HEK293 (cell line): ENCODE data around the gene NCAPD3.
A peak's percentile ranks its signal among the peaks of the same experiment; 100 is the strongest.

Experiments used
- CTCF ChIA-PET: fragments of 350-600 bp; formaldehyde crosslinking; extraction: SDS; loops from one replicate; lab custom pipeline; 2021; ENCODE audit warnings: antibody characterized with exemption; lab: Yijun Ruan, JAX
- POLR2A ChIA-PET: fragments of 300-600 bp; formaldehyde crosslinking; extraction: SDS; loops from one replicate; lab custom pipeline; 2020; ENCODE audit warnings: antibody characterized with exemption, inconsistent platforms; lab: Yijun Ruan, JAX
- H3K27ac ChIP-seq: fragments of 200-500 bp; sonication (Bioruptor generic); 2 replicates; pipeline ENCODE4 v1.5.1; 2014; ENCODE audit warnings: low read depth, low read length, control low read depth, inconsistent platforms; ENCODE audit errors: extremely low read depth
- H3K36me3 ChIP-seq, 2 experiments: fragments of 200-500 bp in 1 of 2; sonication (Bioruptor generic) in 1 of 2; 1 replicate in 1 of 2; 2 replicates in 1 of 2; pipeline ENCODE4 v1.5.1; 2014 to 2017; ENCODE audit warnings: inconsistent platforms in 2 of 2, low read length in 2 of 2; ENCODE audit not compliant: control insufficient read depth in 2 of 2, insufficient read depth in 1 of 2
- H3K4me1 ChIP-seq: fragments of 200-500 bp; sonication (Bioruptor generic); 2 replicates; pipeline ENCODE4 v1.5.1; 2014; ENCODE audit warnings: mild to moderate bottlenecking, low read length, inconsistent platforms; ENCODE audit not compliant: control insufficient read depth, insufficient read depth
- H3K4me3 ChIP-seq: 2 replicates; pipeline ENCODE4 v1.5.1; 2011; ENCODE audit warnings: low read depth, mild to moderate bottlenecking, control low read depth, low read length, moderate library complexity
- H3K9me3 ChIP-seq: fragments of 200-500 bp; sonication (Bioruptor generic); 2 replicates; pipeline ENCODE4 v1.5.1; 2014; ENCODE audit warnings: low read depth, low read length, inconsistent platforms; ENCODE audit not compliant: control insufficient read depth, insufficient read depth
- KLF1 ChIP-seq: fragments of 450-650 bp; formaldehyde crosslinking; IDR thresholded peaks from 2 replicates; pipeline ENCODE4 v1.5.1; 2016; ENCODE audit warnings: missing biosample characterization, missing genetic modification characterization
- WT1 ChIP-seq: fragments of 450-650 bp; formaldehyde crosslinking; IDR thresholded peaks from 2 replicates; pipeline ENCODE4 v1.5.1; 2016; ENCODE audit warnings: missing biosample characterization, missing genetic modification characterization
- ZNF121 ChIP-seq: fragments of 450-650 bp; formaldehyde crosslinking; IDR thresholded peaks from 2 replicates; pipeline ENCODE4 v1.5.1; 2016; ENCODE audit warnings: missing biosample characterization, missing genetic modification characterization
- ZNF16 ChIP-seq: fragments of 450-650 bp; formaldehyde crosslinking; IDR thresholded peaks from 2 replicates; pipeline ENCODE4 v1.5.1; 2016; ENCODE audit warnings: low read depth, missing biosample characterization, missing genetic modification characterization
- ZNF214 ChIP-seq: fragments of 450-650 bp; formaldehyde crosslinking; IDR thresholded peaks from 2 replicates; pipeline ENCODE4 v1.5.1; 2017; ENCODE audit warnings: missing biosample characterization, mild to moderate bottlenecking, missing genetic modification characterization, borderline replicate concordance
- ZNF645 ChIP-seq: fragments of 450-650 bp; formaldehyde crosslinking; IDR thresholded peaks from 2 replicates; pipeline ENCODE4; 2016; ENCODE audit warnings: missing biosample characterization, missing genetic modification characterization
- ZNF768 ChIP-seq: fragments of 450-650 bp; formaldehyde crosslinking; IDR thresholded peaks from 2 replicates; pipeline ENCODE4 v1.5.1; 2018; ENCODE audit warnings: missing biosample characterization, mild to moderate bottlenecking, missing genetic modification characterization
- ZNF776 ChIP-seq: fragments of 450-650 bp; formaldehyde crosslinking; IDR thresholded peaks from 2 replicates; pipeline ENCODE4 v1.5.0; 2017; ENCODE audit warnings: missing biosample characterization, missing genetic modification characterization, borderline replicate concordance
- TF ChIP-seq, protein P1 (sequence below): fragments of 450-650 bp; formaldehyde crosslinking; IDR thresholded peaks from 2 replicates; pipeline ENCODE4 v1.5.0; 2017; ENCODE audit warnings: missing biosample characterization, missing genetic modification characterization, borderline replicate concordance
- TF ChIP-seq, protein P2 (sequence below): fragments of 450-650 bp; formaldehyde crosslinking; IDR thresholded peaks from 2 replicates; pipeline ENCODE4 v1.5.1; 2016; ENCODE audit warnings: missing biosample characterization, missing genetic modification characterization
- TF ChIP-seq, protein P3 (sequence below): fragments of 450-650 bp; formaldehyde crosslinking; IDR thresholded peaks from 2 replicates; pipeline ENCODE4 v1.5.1; 2016; ENCODE audit warnings: missing biosample characterization, missing genetic modification characterization
- TF ChIP-seq, protein P4 (sequence below): fragments of 450-650 bp; formaldehyde crosslinking; IDR thresholded peaks from 2 replicates; pipeline ENCODE4 v1.5.1; 2016; ENCODE audit warnings: missing biosample characterization, missing genetic modification characterization

The NCAPD3 gene

DNA sequence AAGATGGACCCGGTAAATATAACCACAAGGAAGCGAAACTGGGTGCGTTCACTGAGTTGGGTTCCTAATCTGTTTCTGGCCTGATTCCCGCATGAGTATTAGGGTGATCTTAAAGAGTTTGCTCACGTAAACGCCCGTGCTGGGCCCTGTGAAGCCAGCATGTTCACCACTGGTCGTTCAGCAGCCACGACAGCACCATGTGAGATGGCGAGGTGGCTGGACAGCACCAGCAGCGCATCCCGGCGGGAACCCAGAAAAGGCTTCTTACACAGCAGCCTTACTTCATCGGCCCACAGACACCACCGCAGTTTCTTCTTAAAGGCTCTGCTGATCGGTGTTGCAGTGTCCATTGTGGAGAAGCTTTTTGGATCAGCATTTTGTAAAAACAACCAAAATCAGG, 74.4 kb downstream of the NCAPD3 start:
- H3K4me3 ChIP-seq, result no peak overlapping the region
- H3K36me3 ChIP-seq, result peaks cover 0 to 94% of the 10 kb centered on the region in 2 experiments; a peak in 2 of 3 replicates

DNA sequence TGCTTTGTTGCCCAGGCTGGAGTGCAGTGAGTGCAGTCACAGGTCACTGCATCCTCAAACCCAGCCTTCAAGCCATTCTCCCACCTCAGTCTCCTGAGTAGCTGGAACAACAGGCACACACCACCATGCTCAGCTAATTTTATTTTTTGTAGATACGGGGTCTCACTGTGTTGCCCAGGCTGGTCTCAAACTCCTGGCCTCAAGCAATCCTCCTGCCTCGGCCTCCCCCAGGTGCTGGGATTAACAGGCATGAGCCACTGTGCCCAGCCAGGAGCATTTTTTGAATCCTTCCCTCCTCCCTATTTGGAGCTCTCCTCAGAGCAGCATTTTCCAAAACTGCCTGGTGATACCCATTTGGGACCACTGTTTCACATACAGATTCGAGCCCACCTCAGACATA, 77.2 kb downstream of the NCAPD3 start:
- no peak overlapping the region for H3K4me3 ChIP-seq
- TF ChIP-seq, protein P1, sequence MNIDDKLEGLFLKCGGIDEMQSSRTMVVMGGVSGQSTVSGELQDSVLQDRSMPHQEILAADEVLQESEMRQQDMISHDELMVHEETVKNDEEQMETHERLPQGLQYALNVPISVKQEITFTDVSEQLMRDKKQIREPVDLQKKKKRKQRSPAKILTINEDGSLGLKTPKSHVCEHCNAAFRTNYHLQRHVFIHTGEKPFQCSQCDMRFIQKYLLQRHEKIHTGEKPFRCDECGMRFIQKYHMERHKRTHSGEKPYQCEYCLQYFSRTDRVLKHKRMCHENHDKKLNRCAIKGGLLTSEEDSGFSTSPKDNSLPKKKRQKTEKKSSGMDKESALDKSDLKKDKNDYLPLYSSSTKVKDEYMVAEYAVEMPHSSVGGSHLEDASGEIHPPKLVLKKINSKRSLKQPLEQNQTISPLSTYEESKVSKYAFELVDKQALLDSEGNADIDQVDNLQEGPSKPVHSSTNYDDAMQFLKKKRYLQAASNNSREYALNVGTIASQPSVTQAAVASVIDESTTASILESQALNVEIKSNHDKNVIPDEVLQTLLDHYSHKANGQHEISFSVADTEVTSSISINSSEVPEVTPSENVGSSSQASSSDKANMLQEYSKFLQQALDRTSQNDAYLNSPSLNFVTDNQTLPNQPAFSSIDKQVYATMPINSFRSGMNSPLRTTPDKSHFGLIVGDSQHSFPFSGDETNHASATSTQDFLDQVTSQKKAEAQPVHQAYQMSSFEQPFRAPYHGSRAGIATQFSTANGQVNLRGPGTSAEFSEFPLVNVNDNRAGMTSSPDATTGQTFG (tag by site-specific recombination), result no peak
- TF ChIP-seq ZNF121, result peak; percentile 72; the same call in 1 of the 2 replicates
- ChIA-PET CTCF (interaction anchor here (0.6 kb wide), 1 partner anchor 9 kb away, joined by 3 read pairs; no protein-coding TSS in a partner anchor), POLR2A (interaction anchor here (0.6 kb wide), 1 partner anchor 107 kb away, joined by 6 read pairs; no protein-coding TSS in a partner anchor)
- H3K9me3 ChIP-seq, result no peaks in the 10 kb centered on the region; the same call in 1 of the 2 replicates
- peaks cover 0 to 80% of the 10 kb centered on the region in 2 experiments; a peak in 2 of 3 replicates for H3K36me3 ChIP-seq
- H3K27ac ChIP-seq, result no peak overlapping the region
- no peaks in the 10 kb centered on the region for H3K4me1 ChIP-seq

More for the DNA sequence above, 74.4 kb downstream of the NCAPD3 start:
- H3K27ac ChIP-seq, result no peak overlapping the region
- H3K9me3 ChIP-seq, result no peaks in the 10 kb centered on the region
- no peaks in the 10 kb centered on the region for H3K4me1 ChIP-seq
- ChIA-PET CTCF (interaction anchor here (1.1 kb wide), 1 partner anchor 10 kb away, joined by 3 read pairs; no protein-coding TSS in a partner anchor), POLR2A (no interaction called here)
- TF ChIP-seq, protein P2, sequence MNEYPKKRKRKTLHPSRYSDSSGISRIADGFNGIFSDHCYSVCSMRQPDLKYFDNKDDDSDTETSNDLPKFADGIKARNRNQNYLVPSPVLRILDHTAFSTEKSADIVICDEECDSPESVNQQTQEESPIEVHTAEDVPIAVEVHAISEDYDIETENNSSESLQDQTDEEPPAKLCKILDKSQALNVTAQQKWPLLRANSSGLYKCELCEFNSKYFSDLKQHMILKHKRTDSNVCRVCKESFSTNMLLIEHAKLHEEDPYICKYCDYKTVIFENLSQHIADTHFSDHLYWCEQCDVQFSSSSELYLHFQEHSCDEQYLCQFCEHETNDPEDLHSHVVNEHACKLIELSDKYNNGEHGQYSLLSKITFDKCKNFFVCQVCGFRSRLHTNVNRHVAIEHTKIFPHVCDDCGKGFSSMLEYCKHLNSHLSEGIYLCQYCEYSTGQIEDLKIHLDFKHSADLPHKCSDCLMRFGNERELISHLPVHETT (tag by site-specific recombination), result no peak
- TF ChIP-seq ZNF645 (tag by site-specific recombination), result no peak
- TF ChIP-seq, protein P3, sequence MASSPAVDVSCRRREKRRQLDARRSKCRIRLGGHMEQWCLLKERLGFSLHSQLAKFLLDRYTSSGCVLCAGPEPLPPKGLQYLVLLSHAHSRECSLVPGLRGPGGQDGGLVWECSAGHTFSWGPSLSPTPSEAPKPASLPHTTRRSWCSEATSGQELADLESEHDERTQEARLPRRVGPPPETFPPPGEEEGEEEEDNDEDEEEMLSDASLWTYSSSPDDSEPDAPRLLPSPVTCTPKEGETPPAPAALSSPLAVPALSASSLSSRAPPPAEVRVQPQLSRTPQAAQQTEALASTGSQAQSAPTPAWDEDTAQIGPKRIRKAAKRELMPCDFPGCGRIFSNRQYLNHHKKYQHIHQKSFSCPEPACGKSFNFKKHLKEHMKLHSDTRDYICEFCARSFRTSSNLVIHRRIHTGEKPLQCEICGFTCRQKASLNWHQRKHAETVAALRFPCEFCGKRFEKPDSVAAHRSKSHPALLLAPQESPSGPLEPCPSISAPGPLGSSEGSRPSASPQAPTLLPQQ (tag by site-specific recombination), result no peak
- TF ChIP-seq KLF1 (tag by site-specific recombination), result no peak
- no peak for TF ChIP-seq ZNF214 (tag by site-specific recombination)
- TF ChIP-seq ZNF768 (tag by site-specific recombination), result no peak
- TF ChIP-seq, protein P4, sequence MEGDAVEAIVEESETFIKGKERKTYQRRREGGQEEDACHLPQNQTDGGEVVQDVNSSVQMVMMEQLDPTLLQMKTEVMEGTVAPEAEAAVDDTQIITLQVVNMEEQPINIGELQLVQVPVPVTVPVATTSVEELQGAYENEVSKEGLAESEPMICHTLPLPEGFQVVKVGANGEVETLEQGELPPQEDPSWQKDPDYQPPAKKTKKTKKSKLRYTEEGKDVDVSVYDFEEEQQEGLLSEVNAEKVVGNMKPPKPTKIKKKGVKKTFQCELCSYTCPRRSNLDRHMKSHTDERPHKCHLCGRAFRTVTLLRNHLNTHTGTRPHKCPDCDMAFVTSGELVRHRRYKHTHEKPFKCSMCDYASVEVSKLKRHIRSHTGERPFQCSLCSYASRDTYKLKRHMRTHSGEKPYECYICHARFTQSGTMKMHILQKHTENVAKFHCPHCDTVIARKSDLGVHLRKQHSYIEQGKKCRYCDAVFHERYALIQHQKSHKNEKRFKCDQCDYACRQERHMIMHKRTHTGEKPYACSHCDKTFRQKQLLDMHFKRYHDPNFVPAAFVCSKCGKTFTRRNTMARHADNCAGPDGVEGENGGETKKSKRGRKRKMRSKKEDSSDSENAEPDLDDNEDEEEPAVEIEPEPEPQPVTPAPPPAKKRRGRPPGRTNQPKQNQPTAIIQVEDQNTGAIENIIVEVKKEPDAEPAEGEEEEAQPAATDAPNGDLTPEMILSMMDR (tag by site-specific recombination), result no peak
- no peak for TF ChIP-seq ZNF776 (tag by site-specific recombination)
- TF ChIP-seq ZNF16 (tag by site-specific recombination), result no peak
- no peak for TF ChIP-seq WT1 (tag by site-specific recombination)
- TF ChIP-seq, all 188 proteins: peak for 0
